ENCODE results near the gene KBTBD13.

GRCh38 chr15:65068403-65068788 is 8.2 kb upstream of the KBTBD13 start:
- TF ChIP-seq CTCF (IDR thresholded peaks at IDR 0.05) (no peak), POLR2A (IDR thresholded peaks at IDR 0.05) (no peak)
